Measurements from ENCODE around the gene GOLIM4. TPM values are rescaled to one million over a fixed set of nuclear protein-coding genes. Genes with fewer than 3 reads are reported as not detected.
A peak's percentile ranks its signal among the peaks of the same experiment; 100 is the strongest.

Gene GOLIM4
- total RNA-seq, 1 donor from 2014 or later: 46.3 TPM

GRCh38 chr3:168029705-168030104, 66.0 kb downstream of the GOLIM4 start:
- no peak overlapping the region for H3K27ac Mint-ChIP-seq (ENCODE audit: unreplicated experiment)
- DNase-seq (ENCODE audit: low spot score): no peak
- H3K9me3 Mint-ChIP-seq (ENCODE audit: low read depth): no peaks in the 10 kb centered on the region
- H3K4me3 Mint-ChIP-seq (ENCODE audit: unreplicated experiment): no peak overlapping the region
- H3K36me3 Mint-ChIP-seq (ENCODE audit: low read depth): peaks cover 22% of the 10 kb centered on the region
- no peaks in the 10 kb centered on the region for H3K27me3 Mint-ChIP-seq (ENCODE audit: low read depth)
- peaks cover 25% of the 10 kb centered on the region for H3K4me1 Mint-ChIP-seq (ENCODE audit: low read depth)
- TF ChIP-seq CTCF (IDR thresholded peaks at IDR 0.05): no peak

GRCh38 chr3:168028086-168028485, 67.6 kb downstream of the GOLIM4 start:
- Mint-ChIP-seq H3K4me1 (ENCODE audit: low read depth) (peaks cover 25% of the 10 kb centered on the region), H3K27me3 (ENCODE audit: low read depth) (no peaks in the 10 kb centered on the region), H3K27ac (ENCODE audit: unreplicated experiment) (no peak overlapping the region), H3K4me3 (ENCODE audit: unreplicated experiment) (no peak overlapping the region), H3K36me3 (ENCODE audit: low read depth) (peaks cover 33% of the 10 kb centered on the region), H3K9me3 (ENCODE audit: low read depth) (no peaks in the 10 kb centered on the region)
- TF ChIP-seq CTCF (IDR thresholded peaks at IDR 0.05): no peak
- no peak for DNase-seq (ENCODE audit: low spot score)

GRCh38 chr3:168026764-168027163, 69.0 kb downstream of the GOLIM4 start:
- H3K36me3 Mint-ChIP-seq (ENCODE audit: low read depth): peaks cover 39% of the 10 kb centered on the region
- peaks cover 25% of the 10 kb centered on the region for H3K4me1 Mint-ChIP-seq (ENCODE audit: low read depth)
- no peak for DNase-seq (ENCODE audit: low spot score)
- H3K27ac Mint-ChIP-seq (ENCODE audit: unreplicated experiment): no peak overlapping the region
- H3K27me3 Mint-ChIP-seq (ENCODE audit: low read depth): no peaks in the 10 kb centered on the region
- no peaks in the 10 kb centered on the region for H3K9me3 Mint-ChIP-seq (ENCODE audit: low read depth)
- H3K4me3 Mint-ChIP-seq (ENCODE audit: unreplicated experiment): no peak overlapping the region
- no peak for TF ChIP-seq CTCF (IDR thresholded peaks at IDR 0.05)

- peaks cover 20% of the 10 kb centered on the region for H3K4me1 Mint-ChIP-seq (ENCODE audit: low read depth)
- H3K27ac Mint-ChIP-seq (ENCODE audit: unreplicated experiment): peak overlapping the region; percentile 79
- no peaks in the 10 kb centered on the region for H3K27me3 Mint-ChIP-seq (ENCODE audit: low read depth)
- peaks cover 38% of the 10 kb centered on the region for H3K36me3 Mint-ChIP-seq (ENCODE audit: low read depth)
- no peak for TF ChIP-seq CTCF (IDR thresholded peaks at IDR 0.05)
- no peaks in the 10 kb centered on the region for H3K9me3 Mint-ChIP-seq (ENCODE audit: low read depth)
- H3K4me3 Mint-ChIP-seq (ENCODE audit: unreplicated experiment): no peak overlapping the region
- no peak for DNase-seq (ENCODE audit: low spot score)
These were observed 70.6 kb downstream of the GOLIM4 start for GRCh38 chr3:168025076-168025475.

GRCh38 chr3:168024537-168024941, 71.2 kb downstream of the GOLIM4 start:
- TF ChIP-seq CTCF (IDR thresholded peaks at IDR 0.05): no peak
- H3K4me1 Mint-ChIP-seq (ENCODE audit: low read depth): peaks cover 20% of the 10 kb centered on the region
- H3K27ac Mint-ChIP-seq (ENCODE audit: unreplicated experiment): peak overlapping the region; percentile 79
- H3K4me3 Mint-ChIP-seq (ENCODE audit: unreplicated experiment): no peak overlapping the region
- H3K9me3 Mint-ChIP-seq (ENCODE audit: low read depth): no peaks in the 10 kb centered on the region
- no peak for DNase-seq (ENCODE audit: low spot score)
- H3K36me3 Mint-ChIP-seq (ENCODE audit: low read depth): peaks cover 37% of the 10 kb centered on the region
- H3K27me3 Mint-ChIP-seq (ENCODE audit: low read depth): no peaks in the 10 kb centered on the region

Data from chondrocyte (in vitro differentiated cells).